Stimulated activated naive CD8-positive, alpha-beta T cell treated with anti-CD3 and anti-CD28 coated beads, Interleukin-15, Interleukin-2, amounts not matched to agents 100 ng/mL and 50 ng/mL, for 24 hours (primary cell): ENCODE results near the gene ABITRAM.
"Not testable (repeated sequence)": the region's sequence is repeated elsewhere in the genome, so short reads cannot be mapped to it uniquely, and the experiment has no call there.

ENCODE experiments used
- H3K27ac Mint-ChIP-seq: one replicate; pipeline ENCODE4 v1.8.0; 2021; ENCODE audit warnings: mild to moderate bottlenecking, mixed read lengths
- H3K27me3 Mint-ChIP-seq: one replicate; pipeline ENCODE4 v1.8.0; 2021; ENCODE audit warnings: mixed read lengths
- H3K36me3 Mint-ChIP-seq: one replicate; pipeline ENCODE4 v1.8.0; 2021; ENCODE audit warnings: low read depth, mixed read lengths
- H3K4me1 Mint-ChIP-seq: one replicate; pipeline ENCODE4 v1.8.0; 2021; ENCODE audit warnings: low read depth, mixed read lengths
- H3K4me3 Mint-ChIP-seq: one replicate; pipeline ENCODE4 v1.8.0; 2021; ENCODE audit warnings: mild to moderate bottlenecking, mixed read lengths
- H3K9me3 Mint-ChIP-seq: one replicate; pipeline ENCODE4 v1.8.0; 2021; ENCODE audit warnings: mixed read lengths

ABITRAM gene

GRCh38 chr9:108956022-108956630 lies 21.9 kb downstream of the ABITRAM start:
- Mint-ChIP-seq H3K27me3 (no peaks in the 10 kb centered on the region), H3K27ac (no peak overlapping the region), H3K36me3 (peaks cover 4% of the 10 kb centered on the region), H3K9me3 (no peaks in the 10 kb centered on the region), H3K4me1 (no peaks in the 10 kb centered on the region), H3K4me3 (no peak overlapping the region)

GRCh38 chr9:108956631-108957026 lies 22.4 kb downstream of the ABITRAM start:
- Mint-ChIP-seq H3K4me1 (no peaks in the 10 kb centered on the region), H3K27ac (no peak overlapping the region), H3K36me3 (peaks cover 2% of the 10 kb centered on the region), H3K4me3 (no peak overlapping the region), H3K9me3 (no peaks in the 10 kb centered on the region), H3K27me3 (no peaks in the 10 kb centered on the region)

DNA sequence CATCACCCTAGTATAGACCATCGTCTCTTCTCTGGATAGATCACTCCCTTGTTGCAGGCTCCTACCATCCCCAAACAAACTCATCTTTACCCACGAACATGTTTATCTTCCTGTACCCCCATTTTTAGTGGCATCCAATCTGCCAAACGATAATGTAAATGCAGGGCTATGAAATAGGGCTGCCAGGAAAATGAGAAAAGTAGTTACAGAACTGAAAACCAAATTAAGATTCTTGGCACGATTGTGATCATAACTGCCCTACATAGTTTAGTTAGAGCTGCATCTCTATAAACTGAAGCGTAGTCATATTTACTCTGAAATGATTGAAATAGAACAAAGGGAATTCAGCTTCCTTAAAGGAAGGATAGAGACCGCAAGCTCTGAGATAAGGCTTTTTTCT lies 26.1 kb downstream of the ABITRAM start:
- H3K36me3 Mint-ChIP-seq, result peaks cover 2% of the 10 kb centered on the region
- H3K27ac Mint-ChIP-seq, result no peak overlapping the region
- H3K4me3 Mint-ChIP-seq, result no peak overlapping the region
- H3K27me3 Mint-ChIP-seq, result no peaks in the 10 kb centered on the region
- no peaks in the 10 kb centered on the region for H3K4me1 Mint-ChIP-seq
- no peaks in the 10 kb centered on the region for H3K9me3 Mint-ChIP-seq

DNA sequence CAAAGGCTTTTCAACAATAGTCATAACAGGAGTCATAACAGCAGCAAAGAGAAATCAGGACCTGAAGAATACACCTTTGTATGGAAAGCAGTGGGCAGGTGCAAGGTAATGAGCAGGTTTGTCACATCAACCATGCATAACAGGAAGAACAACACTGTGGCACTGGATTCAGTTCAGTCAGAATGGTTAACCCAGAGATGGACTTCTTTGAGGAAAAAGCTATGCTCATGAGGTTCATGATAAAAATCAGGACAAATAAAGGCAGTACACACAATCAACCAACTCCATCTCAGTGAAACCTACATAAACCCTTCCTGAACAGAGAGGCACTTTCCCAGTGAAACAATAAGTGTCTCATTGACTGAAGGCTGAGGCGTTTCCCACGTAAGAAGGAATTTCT lies 27.0 kb downstream of the ABITRAM start:
- H3K27me3 Mint-ChIP-seq, result no peaks in the 10 kb centered on the region
- H3K4me3 Mint-ChIP-seq, result no peak overlapping the region
- H3K36me3 Mint-ChIP-seq, result peaks cover 6% of the 10 kb centered on the region
- H3K9me3 Mint-ChIP-seq, result no peaks in the 10 kb centered on the region
- H3K27ac Mint-ChIP-seq, result no peak overlapping the region
- no peaks in the 10 kb centered on the region for H3K4me1 Mint-ChIP-seq

DNA sequence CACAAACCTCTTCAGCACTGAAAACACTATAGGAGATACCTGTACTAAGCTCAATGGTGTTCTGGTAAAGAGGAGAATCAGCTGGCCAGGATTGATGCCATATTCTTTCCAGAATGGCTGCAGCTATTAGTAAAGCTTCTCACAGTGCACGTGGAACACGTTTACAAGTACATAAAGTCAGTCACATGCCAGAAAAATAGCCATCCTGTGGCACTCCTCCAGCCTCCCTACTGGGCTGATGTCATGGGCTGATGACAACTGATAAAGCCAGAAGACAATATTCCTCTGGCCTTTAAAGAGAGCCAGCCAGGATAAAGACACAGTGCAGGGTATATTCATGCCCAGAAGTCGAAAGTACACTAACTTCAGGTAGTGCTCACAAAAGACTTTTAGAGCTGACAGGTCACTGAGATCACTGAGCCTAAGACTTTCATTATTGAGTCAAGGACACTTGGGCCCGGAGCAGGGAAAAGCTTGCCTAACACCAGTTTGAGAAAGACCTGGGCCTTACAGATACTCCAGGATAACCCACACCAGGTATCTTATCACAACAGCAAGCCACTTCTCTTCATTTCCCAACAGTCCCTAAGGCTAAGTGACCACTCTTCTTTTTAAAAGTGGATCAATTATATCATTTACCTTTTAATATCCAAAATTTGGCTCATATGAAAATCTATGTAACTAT lies 29.4 kb downstream of the ABITRAM start:
- H3K9me3 Mint-ChIP-seq, result no peaks in the 10 kb centered on the region
- no peak overlapping the region for H3K4me3 Mint-ChIP-seq
- H3K36me3 Mint-ChIP-seq, result peaks cover 6% of the 10 kb centered on the region
- H3K27ac Mint-ChIP-seq, result no peak overlapping the region
- no peaks in the 10 kb centered on the region for H3K27me3 Mint-ChIP-seq
- H3K4me1 Mint-ChIP-seq, result no peaks in the 10 kb centered on the region

DNA sequence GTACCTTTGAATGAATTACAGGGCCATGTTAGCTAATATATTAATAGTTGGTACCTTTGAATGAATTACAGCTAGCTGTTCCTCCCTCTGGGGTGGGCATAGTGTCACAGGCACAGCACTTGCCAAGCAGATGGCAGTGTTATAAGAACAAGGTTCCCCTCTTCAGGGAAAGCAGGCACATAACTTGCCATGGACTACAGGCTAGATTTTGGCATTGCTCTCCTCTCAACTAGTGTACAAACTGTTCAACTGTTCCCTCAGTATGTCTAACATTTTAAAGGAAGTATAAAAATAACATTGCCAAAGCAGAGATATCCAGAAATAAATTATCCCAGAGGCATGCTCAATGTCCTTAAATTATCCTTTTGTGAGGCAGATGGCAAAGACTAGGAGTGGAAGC lies 33.7 kb downstream of the ABITRAM start:
- H3K27me3 Mint-ChIP-seq, result no peaks in the 10 kb centered on the region

DNA sequence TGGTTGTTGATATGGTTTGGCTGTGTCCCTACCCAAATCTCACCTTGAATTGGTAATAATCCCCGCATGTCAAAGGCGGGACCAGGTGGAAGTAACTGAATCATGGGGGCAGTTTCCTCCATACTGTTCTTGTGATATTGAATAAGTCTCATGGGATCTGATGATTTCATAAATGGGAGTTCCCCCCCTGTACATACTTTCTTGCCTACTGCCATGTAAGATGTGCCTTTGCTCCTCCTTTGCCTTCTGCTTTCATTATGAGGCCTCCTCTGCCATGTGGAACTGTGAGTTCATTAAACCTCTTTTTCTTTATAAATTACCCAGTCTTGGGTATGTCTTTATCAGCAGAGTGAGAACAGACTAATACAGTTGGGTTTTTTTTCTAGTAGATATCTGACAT lies 37.2 kb downstream of the ABITRAM start:
- H3K27me3 Mint-ChIP-seq, H3K4me3 Mint-ChIP-seq, H3K4me1 Mint-ChIP-seq, H3K27ac Mint-ChIP-seq: not testable (repeated sequence)
- Mint-ChIP-seq H3K36me3 (peaks cover 16% of the 10 kb centered on the region), H3K9me3 (peaks cover 13% of the 10 kb centered on the region)

More for the DNA sequence above, 33.7 kb downstream of the ABITRAM start:
- Mint-ChIP-seq H3K4me3 (no peak overlapping the region), H3K4me1 (no peaks in the 10 kb centered on the region), H3K9me3 (peaks cover 13% of the 10 kb centered on the region), H3K36me3 (peaks cover 22% of the 10 kb centered on the region), H3K27ac (no peak overlapping the region)

DNA sequence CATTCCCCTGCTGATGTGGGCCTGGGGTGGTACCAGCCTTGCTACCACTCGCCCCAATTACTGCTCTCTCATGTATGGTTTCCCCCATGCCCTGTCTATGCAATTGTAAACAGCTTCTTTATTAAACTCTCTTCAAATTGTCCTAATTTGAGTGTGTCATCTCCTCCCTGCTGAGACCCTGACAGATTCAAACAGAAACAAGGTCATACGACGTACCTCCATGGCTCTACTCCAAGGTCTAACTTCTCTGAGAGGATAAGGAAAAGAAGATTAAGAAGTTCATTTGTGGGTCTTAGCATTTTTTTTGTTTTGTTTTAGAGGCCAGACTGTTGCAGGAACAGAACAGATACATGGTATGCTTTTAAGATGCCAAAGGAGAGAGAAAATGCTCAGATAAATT lies 38.0 kb downstream of the ABITRAM start:
- H3K9me3 Mint-ChIP-seq, result peaks cover 13% of the 10 kb centered on the region
- no peak overlapping the region for H3K4me3 Mint-ChIP-seq
- H3K27me3 Mint-ChIP-seq, result no peaks in the 10 kb centered on the region
- no peaks in the 10 kb centered on the region for H3K4me1 Mint-ChIP-seq
- peaks cover 16% of the 10 kb centered on the region for H3K36me3 Mint-ChIP-seq
- no peak overlapping the region for H3K27ac Mint-ChIP-seq

DNA sequence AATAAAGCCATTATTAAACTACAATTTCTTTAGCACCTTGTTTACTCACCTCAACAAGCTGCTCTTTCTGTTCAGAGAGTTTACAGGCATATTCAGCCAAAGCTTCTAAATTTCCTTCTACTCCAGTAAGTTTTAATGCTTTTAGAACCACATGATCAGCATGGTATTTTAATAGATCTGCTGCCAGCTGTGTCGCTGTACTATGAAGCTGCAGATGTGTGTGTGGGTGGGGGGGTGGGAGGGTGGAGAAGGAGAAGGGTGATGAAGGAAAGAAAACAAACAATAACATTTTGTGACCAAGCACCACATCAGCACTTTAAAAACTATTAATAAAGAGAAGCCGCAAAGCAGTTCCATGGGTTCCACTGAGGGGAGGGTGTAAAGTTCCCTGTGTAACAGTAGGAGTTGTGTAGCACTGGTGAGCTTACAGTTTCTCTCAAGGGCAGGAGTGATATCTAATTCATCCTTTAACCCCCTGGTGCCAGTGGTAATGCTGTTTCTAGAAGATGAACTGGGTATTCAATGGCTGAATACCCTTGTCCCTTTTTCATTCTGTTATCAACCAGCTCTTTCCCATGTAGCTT lies 38.5 kb downstream of the ABITRAM start:
- no peak overlapping the region for H3K27ac Mint-ChIP-seq
- H3K4me3 Mint-ChIP-seq, result no peak overlapping the region
- peaks cover 13% of the 10 kb centered on the region for H3K9me3 Mint-ChIP-seq
- H3K36me3 Mint-ChIP-seq, result peaks cover 19% of the 10 kb centered on the region
- H3K4me1 Mint-ChIP-seq, result no peaks in the 10 kb centered on the region
- no peaks in the 10 kb centered on the region for H3K27me3 Mint-ChIP-seq

DNA sequence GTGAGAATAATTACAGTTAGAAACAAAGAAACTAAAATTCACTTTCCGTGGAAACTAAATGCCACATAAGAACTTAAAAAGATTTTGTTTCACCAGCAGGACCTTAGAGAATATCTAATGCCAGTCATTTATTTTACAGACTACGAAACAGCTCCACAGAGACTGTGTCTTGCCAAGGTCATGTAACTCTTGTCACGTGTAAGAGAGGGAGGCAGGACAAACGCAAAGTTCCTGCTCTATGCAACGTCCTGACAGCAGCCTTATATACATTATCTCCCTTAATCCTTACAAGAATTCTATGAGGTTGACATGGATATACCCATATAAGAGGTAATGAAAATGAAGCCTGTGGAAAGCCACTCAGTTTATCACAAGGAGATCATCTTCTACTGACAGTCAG lies 39.7 kb downstream of the ABITRAM start:
- no peaks in the 10 kb centered on the region for H3K4me1 Mint-ChIP-seq
- no peaks in the 10 kb centered on the region for H3K27me3 Mint-ChIP-seq
- H3K36me3 Mint-ChIP-seq, result peaks cover 22% of the 10 kb centered on the region
- H3K27ac Mint-ChIP-seq, result no peak overlapping the region
- H3K4me3 Mint-ChIP-seq, result no peak overlapping the region
- peaks cover 13% of the 10 kb centered on the region for H3K9me3 Mint-ChIP-seq

DNA sequence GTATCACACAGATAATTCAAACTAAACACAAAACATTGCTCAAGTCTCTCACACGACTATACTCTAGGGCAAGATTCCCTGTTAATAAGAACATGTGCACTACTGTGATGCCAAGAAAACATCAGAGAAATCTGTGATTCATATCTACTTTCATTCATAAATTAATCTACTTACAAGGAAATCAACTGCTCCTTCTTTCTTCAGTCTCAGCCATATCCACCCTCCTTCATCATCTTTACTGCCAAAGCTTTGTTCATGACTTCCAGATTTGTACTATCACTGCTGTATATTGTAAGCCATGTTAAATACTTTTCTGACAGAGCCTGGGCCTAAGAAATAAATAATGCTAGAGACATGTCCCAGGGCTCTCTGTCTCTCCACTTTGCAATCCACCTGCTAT lies 44.0 kb downstream of the ABITRAM start:
- no peaks in the 10 kb centered on the region for H3K27me3 Mint-ChIP-seq
- H3K4me3 Mint-ChIP-seq, result no peak overlapping the region
- no peaks in the 10 kb centered on the region for H3K9me3 Mint-ChIP-seq
- H3K27ac Mint-ChIP-seq, result no peak overlapping the region
- H3K36me3 Mint-ChIP-seq, result peaks cover 12% of the 10 kb centered on the region
- H3K4me1 Mint-ChIP-seq, result no peaks in the 10 kb centered on the region

GRCh38 chr9:108980893-108981292 lies 46.7 kb downstream of the ABITRAM start:
- H3K36me3 Mint-ChIP-seq, result peaks cover 12% of the 10 kb centered on the region
- no peak overlapping the region for H3K4me3 Mint-ChIP-seq
- H3K27ac Mint-ChIP-seq, result no peak overlapping the region
- H3K4me1 Mint-ChIP-seq, result no peaks in the 10 kb centered on the region
- H3K27me3 Mint-ChIP-seq, result no peaks in the 10 kb centered on the region
- H3K9me3 Mint-ChIP-seq, result no peaks in the 10 kb centered on the region

DNA sequence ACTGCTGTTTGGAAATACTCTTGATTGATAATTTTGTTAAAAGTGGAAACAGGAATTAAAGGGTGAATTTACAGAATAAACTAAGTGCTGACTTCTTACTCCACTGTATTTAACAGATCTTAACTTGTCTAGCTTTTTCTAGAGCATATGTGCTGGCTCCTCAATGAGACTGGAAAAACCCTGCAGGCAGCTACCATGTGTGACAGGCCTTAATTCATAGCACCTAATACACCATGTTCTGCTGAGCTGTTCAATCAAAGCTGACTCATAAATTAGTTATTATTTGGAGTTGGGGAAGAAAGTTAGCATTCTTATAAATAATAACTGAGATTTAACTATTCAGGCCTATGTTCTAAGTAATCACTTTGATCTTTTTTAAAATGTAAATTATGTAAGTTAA lies 49.7 kb downstream of the ABITRAM start:
- Mint-ChIP-seq H3K36me3 (peaks cover 15% of the 10 kb centered on the region), H3K4me3 (no peak overlapping the region)

More for the DNA sequence above, 49.7 kb downstream of the ABITRAM start:
- H3K27me3 Mint-ChIP-seq, result no peaks in the 10 kb centered on the region
- H3K4me1 Mint-ChIP-seq, result no peaks in the 10 kb centered on the region
- H3K27ac Mint-ChIP-seq, result no peak overlapping the region
- H3K9me3 Mint-ChIP-seq, result peaks cover 5% of the 10 kb centered on the region
